Measurements from ENCODE around the gene SLC31A2.

Gene SLC31A2

DNA sequence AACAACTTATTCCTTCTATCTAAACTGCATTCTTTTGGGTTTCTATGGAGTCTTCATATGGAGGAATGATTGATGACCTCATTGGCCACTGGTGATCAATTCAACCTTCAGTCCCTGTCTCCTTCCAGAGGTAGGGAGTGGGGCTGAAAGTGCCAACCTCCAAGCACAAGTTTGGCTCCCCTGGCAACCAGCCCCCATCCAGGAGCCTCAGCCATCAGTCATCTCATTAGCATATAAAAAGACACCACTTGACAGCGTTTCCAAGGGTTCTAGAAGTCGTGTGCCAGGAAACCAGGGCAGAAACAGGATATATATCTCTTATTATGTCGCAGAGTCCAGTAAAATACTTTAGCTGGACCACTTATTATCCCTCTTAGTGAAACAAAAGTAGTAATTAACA, 9.8 kb downstream of the SLC31A2 start:
- no peak for TF ChIP-seq CTCF (IDR thresholded peaks at IDR 0.05; ENCODE audit: low read depth, low read length)
- no peak for DNase-seq (ENCODE audit: low read depth, low spot score)
- no peak overlapping the region for H3K4me3 ChIP-seq (ENCODE audit: low read depth, low read length)
- in situ Hi-C loops (cut with HindIII; ENCODE audit: low sequenced_read_pairs) = no loop called here

GRCh38 chr9:113163001-113163400, 12.2 kb downstream of the SLC31A2 start:
- DNase-seq (ENCODE audit: low read depth, low spot score) = no peak
- in situ Hi-C loops (cut with HindIII; ENCODE audit: low sequenced_read_pairs) = no loop called here
- TF ChIP-seq CTCF (IDR thresholded peaks at IDR 0.05; ENCODE audit: low read depth, low read length) = no peak
- H3K4me3 ChIP-seq (ENCODE audit: low read depth, low read length) = no peak overlapping the region

DNA sequence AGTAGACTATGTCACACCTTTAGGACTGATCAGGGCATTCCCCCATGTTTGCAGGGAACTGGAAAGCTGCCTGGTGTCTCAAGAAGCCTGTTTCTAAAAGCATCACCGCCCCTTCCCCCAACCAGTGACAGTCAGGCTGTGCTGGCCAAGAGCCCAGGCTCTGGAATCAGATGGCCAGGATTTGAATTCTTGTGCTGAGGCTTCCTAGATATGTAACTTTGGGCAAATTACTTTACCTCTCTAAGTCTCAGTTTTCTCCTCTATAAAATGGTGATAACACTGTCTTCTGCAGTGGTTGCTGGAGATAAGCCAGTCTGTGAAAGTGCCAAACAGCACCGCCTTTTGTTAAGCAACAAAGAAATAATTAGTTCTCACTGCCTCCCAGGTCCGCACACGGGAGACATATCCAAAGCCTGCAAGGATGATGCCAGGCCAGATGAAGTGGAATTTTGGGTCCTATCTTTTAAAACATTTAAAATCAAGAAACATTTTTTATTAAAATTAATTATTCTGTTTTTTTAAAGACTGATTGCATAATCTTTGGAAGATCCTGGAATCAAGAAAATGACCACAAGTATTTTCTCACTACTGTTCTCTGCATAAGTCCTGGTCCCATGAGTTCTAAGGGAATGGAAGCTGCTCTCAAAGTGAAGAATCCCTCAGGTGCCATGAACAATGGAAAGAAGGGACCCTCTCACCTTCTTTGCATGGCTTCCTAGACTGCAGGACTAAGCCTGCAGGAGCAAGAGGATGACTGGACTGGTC, 13.9 kb downstream of the SLC31A2 start:
- H3K4me3 ChIP-seq (ENCODE audit: low read depth, low read length) = no peak overlapping the region
- peak; percentile 32 for DNase-seq (ENCODE audit: low read depth, low spot score)
- TF ChIP-seq CTCF (IDR thresholded peaks at IDR 0.05; ENCODE audit: low read depth, low read length) = no peak
- in situ Hi-C loops (cut with HindIII; ENCODE audit: low sequenced_read_pairs) = no loop called here

- in situ Hi-C loops (cut with HindIII; ENCODE audit: low sequenced_read_pairs) = no loop called here
- no peak for DNase-seq (ENCODE audit: low read depth, low spot score)
- no peak overlapping the region for H3K4me3 ChIP-seq (ENCODE audit: low read depth, low read length)
- TF ChIP-seq CTCF (IDR thresholded peaks at IDR 0.05; ENCODE audit: low read depth, low read length) = no peak
Observed at GRCh38 chr9:113166039-113166438, 15.2 kb downstream of the SLC31A2 start.

GRCh38 chr9:113168809-113169208, 18.0 kb downstream of the SLC31A2 start:
- DNase-seq (ENCODE audit: low read depth, low spot score) = no peak
- in situ Hi-C loops (cut with HindIII; ENCODE audit: low sequenced_read_pairs) = no loop called here
- no peak for TF ChIP-seq CTCF (IDR thresholded peaks at IDR 0.05; ENCODE audit: low read depth, low read length)
- no peak overlapping the region for H3K4me3 ChIP-seq (ENCODE audit: low read depth, low read length)

GRCh38 chr9:113173341-113173740, 22.5 kb downstream of the SLC31A2 start:
- in situ Hi-C loops (cut with HindIII; ENCODE audit: low sequenced_read_pairs) = no loop called here
- TF ChIP-seq CTCF (IDR thresholded peaks at IDR 0.05; ENCODE audit: low read depth, low read length) = no peak
- H3K4me3 ChIP-seq (ENCODE audit: low read depth, low read length) = no peak overlapping the region
- no peak for DNase-seq (ENCODE audit: low read depth, low spot score)

All from astrocyte of the spinal cord (primary cell).